HepG2 (cell line): Measurements from ENCODE around the gene NENF. TPM values are rescaled to one million over a fixed set of nuclear protein-coding genes. Genes with fewer than 3 reads are reported as not detected.

Experiments
- ATM ChIP-seq: fragments of 450-650 bp; IDR thresholded peaks from 2 replicates; pipeline ENCODE4 v1.7.1; 2017; ENCODE audit warnings: mild to moderate bottlenecking, borderline replicate concordance
- CC2D1A ChIP-seq: sonication (generic); formaldehyde crosslinking; IDR thresholded peaks from 2 replicates; pipeline ENCODE4 v1.8.1; 2023; ENCODE audit warnings: mild to moderate bottlenecking, missing genetic modification reagents
- GATA4 ChIP-seq: sonication (generic); IDR thresholded peaks from 2 replicates; pipeline ENCODE4 v1.6.1; 2016; ENCODE audit warnings: antibody characterized with exemption, low read depth, borderline replicate concordance
- KMT2A ChIP-seq: sonication (generic); formaldehyde crosslinking; IDR thresholded peaks from 2 replicates; pipeline ENCODE4 v1.4.0; 2020; ENCODE audit warnings: missing genetic modification reagents
- NONO ChIP-seq, 2 experiments: fragments of 450-650 bp in 1 of 2; sonication (generic) in 1 of 2; formaldehyde crosslinking in 1 of 2; IDR thresholded peaks in 1 of 2; conservative IDR thresholded peaks in 1 of 2; 2 replicates each; pipeline versions ENCODE4 v1.6.1 to v1.8.0; 2017 to 2022; ENCODE audit warnings: mild to moderate bottlenecking in 1 of 2, missing genetic modification reagents in 1 of 2, moderate library complexity in 1 of 2
- NR2C2 ChIP-seq: sonication (generic); formaldehyde crosslinking; IDR thresholded peaks from 2 replicates; pipeline ENCODE4 v1.4.0; 2020; ENCODE audit warnings: missing genetic modification reagents, mild to moderate bottlenecking, moderate library complexity, borderline replicate concordance
- POLR2AphosphoS2 ChIP-seq: IDR thresholded peaks from 2 replicates; pipeline ENCODE4 v1.6.1; 2011; ENCODE audit warnings: low read depth, low read length, improper control_type of control experiment
- SNAPC2 ChIP-seq: sonication (generic); formaldehyde crosslinking; IDR thresholded peaks from 2 replicates; pipeline ENCODE4 v1.8.1; 2022; ENCODE audit warnings: mild to moderate bottlenecking, missing genetic modification reagents
- ZFP1 ChIP-seq: IDR thresholded peaks from 2 replicates; pipeline ENCODE4 v1.6.1; 2016
- ZNF10 ChIP-seq: sonication (generic); formaldehyde crosslinking; IDR thresholded peaks from 2 replicates; pipeline ENCODE4 v1.4.0; 2020; ENCODE audit warnings: mild to moderate bottlenecking, low read depth, missing genetic modification reagents, borderline replicate concordance
- ZNF205 ChIP-seq: IDR thresholded peaks from 2 replicates; pipeline ENCODE4 v1.6.1; 2018; ENCODE audit warnings: missing biosample characterization, missing genetic modification reagents
- ZNF329 ChIP-seq: sonication (generic); formaldehyde crosslinking; IDR thresholded peaks from 2 replicates; pipeline ENCODE4 v1.9.0; 2021; ENCODE audit warnings: low read depth, mild to moderate bottlenecking, missing genetic modification reagents
- ZNF430 ChIP-seq: sonication (generic); formaldehyde crosslinking; IDR thresholded peaks from 2 replicates; pipeline ENCODE4 v1.9.0; 2021; ENCODE audit warnings: mild to moderate bottlenecking, missing genetic modification reagents
- ZNF512B ChIP-seq: sonication (generic); formaldehyde crosslinking; IDR thresholded peaks from 2 replicates; pipeline ENCODE4 v1.5.1; 2020; ENCODE audit warnings: missing genetic modification reagents, mild to moderate bottlenecking, borderline replicate concordance
- ZNF543 ChIP-seq: sonication (generic); formaldehyde crosslinking; IDR thresholded peaks from 2 replicates; pipeline ENCODE4 v1.4.0; 2020; ENCODE audit warnings: mild to moderate bottlenecking, missing genetic modification reagents
- ZNF7 ChIP-seq: IDR thresholded peaks from 2 replicates; pipeline ENCODE4 v1.6.1; 2016; ENCODE audit warnings: missing biosample characterization, missing genetic modification reagents
- polyA plus RNA-seq, 8 experiments: library from polyadenylated mRNA; depleted of rRNA in 3 of 8; stranded (reverse) in 7 of 8; unstranded in 1 of 8; fragments of >200 nt; fragmentation: Illumina TruSeq in 4 of 8; extraction: Trizol in 4 of 8; gene quantifications; 2 replicates each; pipeline versions ENCODE4 v1.2.1 to v1.2.3, GENCODE V29; 2011 to 2016; ENCODE audit warnings: low read depth in 4 of 8, missing spikeins in 1 of 8, mixed read lengths in 1 of 8; ENCODE audit not compliant: insufficient read depth in 1 of 8
- total RNA-seq, 5 experiments: library from RNA; depleted of rRNA; stranded (reverse); fragments of >200 nt; fragmentation: Illumina TruSeq; extraction: Trizol; gene quantifications; 2 replicates each; pipeline ENCODE4 v1.2.3, GENCODE V29; 2016; ENCODE audit warnings: low read depth in 1 of 5
- TF ChIP-seq, protein P1 (sequence below): sonication (generic); formaldehyde crosslinking; IDR thresholded peaks from 2 replicates; pipeline ENCODE4 v1.5.0; 2020; ENCODE audit warnings: mild to moderate bottlenecking, missing genetic modification reagents, borderline replicate concordance
- TF ChIP-seq, protein P2 (sequence below): sonication (generic); formaldehyde crosslinking; IDR thresholded peaks from 2 replicates; pipeline ENCODE4 v1.8.1; 2023; ENCODE audit warnings: mild to moderate bottlenecking, missing genetic modification reagents

The NENF gene
- total and polyA plus RNA-seq, 2 of the 13 experiments (the other 11 are each of a cell fraction or from before 2014, with no cell fraction given): 31.7 to 40.4 TPM

DNA sequence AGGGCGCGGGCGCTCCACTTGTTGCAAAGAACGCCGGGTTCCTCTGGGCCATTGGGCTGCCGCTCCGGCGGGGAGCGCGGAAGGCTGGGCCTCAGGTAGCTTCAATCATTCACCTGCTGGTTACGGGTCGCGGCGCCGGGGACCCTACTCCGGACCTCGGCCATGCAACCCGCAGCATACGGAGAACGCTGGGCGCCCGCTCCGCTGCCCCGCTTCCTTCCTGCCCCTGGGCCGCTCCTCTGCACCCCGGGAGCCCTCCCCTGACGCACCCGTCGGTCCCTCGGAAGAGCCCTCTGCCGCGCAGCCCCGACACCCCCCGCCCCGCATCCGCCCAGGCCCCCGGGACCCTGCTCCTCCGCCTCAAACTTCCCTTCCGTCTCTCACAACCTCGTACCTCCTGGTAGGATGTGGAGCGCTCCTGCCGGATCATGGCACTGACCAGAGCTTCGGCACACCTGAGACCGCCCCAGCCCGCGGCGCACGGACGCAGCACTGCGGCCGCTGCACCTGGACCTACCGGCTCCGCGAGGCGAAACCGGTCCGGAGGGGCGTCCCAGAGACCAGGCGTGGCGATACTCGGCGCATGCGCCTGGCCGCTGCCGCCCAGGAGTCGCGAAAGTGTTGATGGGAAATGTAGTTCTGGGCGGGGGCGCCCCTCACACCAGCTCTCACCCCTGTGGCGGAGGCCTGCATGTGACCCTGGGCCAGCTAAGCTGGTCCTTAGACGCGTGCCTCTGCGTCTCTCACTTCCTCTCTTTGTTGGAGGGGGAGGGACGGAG lies 18.2 kb upstream of the NENF start, which contains the start of gene PACC1 (continued):
- TF ChIP-seq, protein P1, sequence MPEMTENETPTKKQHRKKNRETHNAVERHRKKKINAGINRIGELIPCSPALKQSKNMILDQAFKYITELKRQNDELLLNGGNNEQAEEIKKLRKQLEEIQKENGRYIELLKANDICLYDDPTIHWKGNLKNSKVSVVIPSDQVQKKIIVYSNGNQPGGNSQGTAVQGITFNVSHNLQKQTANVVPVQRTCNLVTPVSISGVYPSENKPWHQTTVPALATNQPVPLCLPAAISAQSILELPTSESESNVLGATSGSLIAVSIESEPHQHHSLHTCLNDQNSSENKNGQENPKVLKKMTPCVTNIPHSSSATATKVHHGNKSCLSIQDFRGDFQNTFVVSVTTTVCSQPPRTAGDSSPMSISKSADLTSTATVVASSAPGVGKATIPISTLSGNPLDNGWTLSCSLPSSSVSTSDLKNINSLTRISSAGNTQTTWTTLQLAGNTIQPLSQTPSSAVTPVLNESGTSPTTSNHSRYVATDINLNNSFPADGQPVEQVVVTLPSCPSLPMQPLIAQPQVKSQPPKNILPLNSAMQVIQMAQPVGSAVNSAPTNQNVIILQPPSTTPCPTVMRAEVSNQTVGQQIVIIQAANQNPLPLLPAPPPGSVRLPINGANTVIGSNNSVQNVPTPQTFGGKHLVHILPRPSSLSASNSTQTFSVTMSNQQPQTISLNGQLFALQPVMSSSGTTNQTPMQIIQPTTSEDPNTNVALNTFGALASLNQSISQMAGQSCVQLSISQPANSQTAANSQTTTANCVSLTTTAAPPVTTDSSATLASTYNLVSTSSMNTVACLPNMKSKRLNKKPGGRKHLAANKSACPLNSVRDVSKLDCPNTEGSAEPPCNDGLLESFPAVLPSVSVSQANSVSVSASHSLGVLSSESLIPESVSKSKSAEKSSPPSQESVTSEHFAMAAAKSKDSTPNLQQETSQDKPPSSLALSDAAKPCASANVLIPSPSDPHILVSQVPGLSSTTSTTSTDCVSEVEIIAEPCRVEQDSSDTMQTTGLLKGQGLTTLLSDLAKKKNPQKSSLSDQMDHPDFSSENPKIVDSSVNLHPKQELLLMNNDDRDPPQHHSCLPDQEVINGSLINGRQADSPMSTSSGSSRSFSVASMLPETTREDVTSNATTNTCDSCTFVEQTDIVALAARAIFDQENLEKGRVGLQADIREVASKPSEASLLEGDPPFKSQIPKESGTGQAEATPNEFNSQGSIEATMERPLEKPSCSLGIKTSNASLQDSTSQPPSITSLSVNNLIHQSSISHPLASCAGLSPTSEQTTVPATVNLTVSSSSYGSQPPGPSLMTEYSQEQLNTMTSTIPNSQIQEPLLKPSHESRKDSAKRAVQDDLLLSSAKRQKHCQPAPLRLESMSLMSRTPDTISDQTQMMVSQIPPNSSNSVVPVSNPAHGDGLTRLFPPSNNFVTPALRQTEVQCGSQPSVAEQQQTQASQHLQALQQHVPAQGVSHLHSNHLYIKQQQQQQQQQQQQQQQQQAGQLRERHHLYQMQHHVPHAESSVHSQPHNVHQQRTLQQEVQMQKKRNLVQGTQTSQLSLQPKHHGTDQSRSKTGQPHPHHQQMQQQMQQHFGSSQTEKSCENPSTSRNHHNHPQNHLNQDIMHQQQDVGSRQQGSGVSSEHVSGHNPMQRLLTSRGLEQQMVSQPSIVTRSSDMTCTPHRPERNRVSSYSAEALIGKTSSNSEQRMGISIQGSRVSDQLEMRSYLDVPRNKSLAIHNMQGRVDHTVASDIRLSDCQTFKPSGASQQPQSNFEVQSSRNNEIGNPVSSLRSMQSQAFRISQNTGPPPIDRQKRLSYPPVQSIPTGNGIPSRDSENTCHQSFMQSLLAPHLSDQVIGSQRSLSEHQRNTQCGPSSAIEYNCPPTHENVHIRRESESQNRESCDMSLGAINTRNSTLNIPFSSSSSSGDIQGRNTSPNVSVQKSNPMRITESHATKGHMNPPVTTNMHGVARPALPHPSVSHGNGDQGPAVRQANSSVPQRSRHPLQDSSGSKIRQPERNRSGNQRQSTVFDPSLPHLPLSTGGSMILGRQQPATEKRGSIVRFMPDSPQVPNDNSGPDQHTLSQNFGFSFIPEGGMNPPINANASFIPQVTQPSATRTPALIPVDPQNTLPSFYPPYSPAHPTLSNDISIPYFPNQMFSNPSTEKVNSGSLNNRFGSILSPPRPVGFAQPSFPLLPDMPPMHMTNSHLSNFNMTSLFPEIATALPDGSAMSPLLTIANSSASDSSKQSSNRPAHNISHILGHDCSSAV: no peak
- TF ChIP-seq SNAPC2 (CRISPR knock-in tag): no peak
- TF ChIP-seq ZNF7 (CRISPR knock-in tag): no peak
- no peak for TF ChIP-seq ZFP1 (CRISPR knock-in tag)
- no peak for TF ChIP-seq NONO (IDR thresholded peaks at IDR 0.05)
- TF ChIP-seq NONO (CRISPR knock-in tag; conservative IDR thresholded peaks at IDR 0.05): peak; percentile 44; the same call in 1 of the 2 replicates
- TF ChIP-seq ZNF205 (CRISPR knock-in tag): 0 out of 2 replicates have a peak, but pooled peaks have one; percentile 31
- no peak for TF ChIP-seq ATM
- peak; percentile 84 for TF ChIP-seq KMT2A (CRISPR knock-in tag)
- TF ChIP-seq, protein P2, sequence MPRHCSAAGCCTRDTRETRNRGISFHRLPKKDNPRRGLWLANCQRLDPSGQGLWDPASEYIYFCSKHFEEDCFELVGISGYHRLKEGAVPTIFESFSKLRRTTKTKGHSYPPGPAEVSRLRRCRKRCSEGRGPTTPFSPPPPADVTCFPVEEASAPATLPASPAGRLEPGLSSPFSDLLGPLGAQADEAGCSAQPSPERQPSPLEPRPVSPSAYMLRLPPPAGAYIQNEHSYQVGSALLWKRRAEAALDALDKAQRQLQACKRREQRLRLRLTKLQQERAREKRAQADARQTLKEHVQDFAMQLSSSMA (CRISPR knock-in tag): no peak; the same call in 1 of the 2 replicates
- TF ChIP-seq NR2C2 (CRISPR knock-in tag): peak; percentile 75
- no peak for TF ChIP-seq POLR2AphosphoS2
- TF ChIP-seq ZNF430 (CRISPR knock-in tag): no peak
- TF ChIP-seq CC2D1A (CRISPR knock-in tag): no peak
- TF ChIP-seq ZNF10: no peak
- TF ChIP-seq GATA4: no peak
- 0 out of 2 replicates have a peak, but pooled peaks have one; percentile 70 for TF ChIP-seq ZNF329
- no peak for TF ChIP-seq ZNF543 (CRISPR knock-in tag)
- 0 out of 2 replicates have a peak, but pooled peaks have one; percentile 46 for TF ChIP-seq ZNF512B (CRISPR knock-in tag)
